Activated CD4-positive, alpha-beta T cell treated with anti-CD3 and anti-CD28 coated beads, Interleukin-2, amount 50 U/mL, for 48 hours (primary cell): Measurements from ENCODE around the gene SLC4A3.

Experiments
- DNase-seq, 2 experiments: peaks; one replicate each; pipeline ENCODE4 v3.0.0-alpha.2; 2020

SLC4A3 gene

GRCh38 chr2:219627103-219628100 lies at the start of gene SLC4A3:
SLC4A3 (plus strand) TSS chr2:219627630; CDS start chr2:219627993, 363 bp downstream.
- no peak for DNase-seq

- no peak for DNase-seq
These were observed 48.4 kb upstream of the SLC4A3 start for GRCh38 chr2:219578811-219579613.

GRCh38 chr2:219581346-219581745 lies 46.1 kb upstream of the SLC4A3 start:
- no peak for DNase-seq

GRCh38 chr2:219591091-219591490 lies 36.3 kb upstream of the SLC4A3 start:
- no peak for DNase-seq

- DNase-seq, result no peak
These were observed 34.7 kb upstream of the SLC4A3 start for GRCh38 chr2:219592736-219593135.

GRCh38 chr2:219593154-219593553 lies 34.3 kb upstream of the SLC4A3 start:
- DNase-seq, result no peak

GRCh38 chr2:219595256-219595655 lies 32.2 kb upstream of the SLC4A3 start:
- DNase-seq, result no peak

GRCh38 chr2:219596954-219597551 lies 30.4 kb upstream of the SLC4A3 start:
- DNase-seq, result no peak

GRCh38 chr2:219597552-219598307 lies 29.7 kb upstream of the SLC4A3 start, which contains the start of gene STK11IP:
STK11IP (plus strand) TSS chr2:219597857; CDS start chr2:219598120, 263 bp downstream.
- peak; percentile 94 to 96 for DNase-seq

GRCh38 chr2:219598308-219599078 lies 28.9 kb upstream of the SLC4A3 start:
- DNase-seq, result no peak

- DNase-seq, result no peak
These were observed 23.7 kb upstream of the SLC4A3 start for GRCh38 chr2:219603771-219604170.

GRCh38 chr2:219605607-219605954 lies 21.8 kb upstream of the SLC4A3 start:
- no peak for DNase-seq

GRCh38 chr2:219607931-219608330 lies 19.5 kb upstream of the SLC4A3 start:
- DNase-seq, result no peak

- no peak for DNase-seq
These were observed 18.9 kb upstream of the SLC4A3 start for GRCh38 chr2:219608399-219608964.

- no peak for DNase-seq
These were observed 18.2 kb upstream of the SLC4A3 start for GRCh38 chr2:219609149-219609750.

- DNase-seq, result no peak
These were observed 16.1 kb upstream of the SLC4A3 start for GRCh38 chr2:219611306-219611705.

- no peak for DNase-seq
These were observed 15.4 kb upstream of the SLC4A3 start for GRCh38 chr2:219611866-219612576.

GRCh38 chr2:219612577-219613286 lies 14.7 kb upstream of the SLC4A3 start:
- DNase-seq, result no peak

- DNase-seq, result no peak
These were observed 13.9 kb upstream of the SLC4A3 start for GRCh38 chr2:219613461-219614070.
